Stimulated activated naive CD8-positive, alpha-beta T cell treated with anti-CD3 and anti-CD28 coated beads, Interleukin-15, Interleukin-2, amounts not matched to agents 100 U/mL and 50 U/mL, for 24 hours (primary cell): ENCODE data around the gene DNAJC22.
A peak's percentile ranks its signal among the peaks of the same experiment; 100 is the strongest.
"Not testable (repeated sequence)": the region's sequence is repeated elsewhere in the genome, so short reads cannot be mapped to it uniquely, and the experiment has no call there.

Source experiments
- ATAC-seq: fragments of 150-1000 bp; cut with Tn5 transposase; one replicate; pipeline ENCODE4 v1.10.0; 2021
- DNase-seq: peaks from one replicate; pipeline ENCODE4 v3.0.0; 2021

Gene DNAJC22

DNA sequence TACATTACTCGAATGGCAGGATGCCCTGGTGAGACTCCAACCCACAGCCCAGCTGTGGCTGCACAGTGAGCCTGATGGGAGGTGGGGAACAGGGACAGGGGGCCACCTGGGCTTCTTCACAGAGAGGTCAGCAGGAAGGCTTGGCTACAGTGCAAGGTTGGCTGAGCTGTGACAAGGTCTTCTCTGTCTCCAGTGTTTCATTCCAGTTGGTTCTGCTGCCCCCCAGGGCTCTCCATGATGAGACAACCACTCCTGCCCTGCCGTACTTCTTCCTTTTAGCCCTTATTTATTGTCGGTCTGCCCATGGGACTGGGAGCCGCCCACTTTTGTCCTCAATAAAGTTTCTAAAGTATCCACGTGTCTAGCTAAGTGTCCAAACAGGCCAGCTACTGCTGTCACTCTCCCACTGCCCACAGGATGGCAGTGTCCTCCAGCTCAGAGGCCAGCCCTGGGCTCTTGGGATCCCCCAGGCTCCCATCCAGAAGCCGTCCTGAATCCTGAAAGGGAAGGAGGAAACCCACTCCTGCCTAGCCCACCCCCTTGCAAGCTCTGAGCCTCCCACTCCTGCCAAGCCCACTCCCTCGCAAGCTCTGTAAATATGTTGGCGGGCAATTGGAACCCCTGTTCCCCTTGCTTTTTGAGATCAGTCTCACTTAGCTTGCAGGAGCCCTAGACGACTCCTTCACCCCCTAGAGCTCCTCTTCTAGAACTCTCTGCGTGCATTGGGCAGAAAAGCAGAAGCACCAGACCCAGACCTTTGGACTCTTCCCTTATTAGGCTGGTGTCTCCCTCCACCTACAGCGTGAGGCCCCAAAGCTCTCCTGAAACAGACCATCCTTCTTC is 15.1 kb upstream of the DNAJC22 start:
- no peak for DNase-seq
- no peak for ATAC-seq

DNA sequence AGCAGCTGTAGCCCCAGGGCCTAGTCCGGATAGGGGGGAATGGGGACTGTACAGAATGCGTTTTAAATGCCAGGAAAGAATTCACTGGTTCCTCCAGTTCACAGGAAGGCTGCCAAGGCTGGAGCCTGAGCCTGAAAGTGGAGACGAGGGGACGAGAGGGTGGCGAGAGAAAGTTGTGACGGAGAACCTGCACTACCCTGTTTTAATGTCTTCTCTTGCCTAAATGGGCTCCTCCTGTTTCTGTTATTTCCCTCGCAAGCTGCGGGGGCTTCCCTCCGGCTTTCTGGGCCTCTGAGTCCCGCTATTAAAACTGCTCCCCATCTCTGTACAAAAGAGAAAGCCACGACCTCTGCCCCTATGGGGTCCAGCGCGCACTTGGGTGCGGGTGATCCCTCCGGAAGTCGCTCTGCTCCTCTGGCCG is 14.2 kb upstream of the DNAJC22 start:
- DNase-seq, result no peak
- ATAC-seq, result no peak

DNA sequence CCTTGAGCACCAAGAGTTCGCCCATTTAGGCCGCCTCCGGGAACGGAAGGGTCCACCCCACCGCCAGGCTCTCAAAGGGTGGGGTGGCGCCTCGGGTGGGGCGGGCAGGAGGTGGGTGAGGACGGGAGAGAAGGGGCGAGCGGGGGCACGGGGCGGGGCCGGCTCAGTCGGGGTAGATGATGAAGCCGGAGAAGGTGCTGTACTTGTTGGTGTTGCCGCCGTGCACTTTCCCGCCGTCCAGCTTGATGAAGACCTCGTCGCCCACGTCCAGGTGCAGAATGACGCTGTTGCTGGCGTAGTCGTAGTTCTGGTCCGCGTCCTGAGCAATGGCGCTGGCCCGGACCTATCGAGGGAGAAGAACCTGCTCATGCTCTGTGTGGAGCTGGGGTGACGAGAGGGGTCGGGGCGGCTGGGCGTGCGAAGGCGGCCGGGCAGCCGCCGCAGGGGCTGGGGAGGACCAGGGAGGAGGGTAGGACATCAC is 13.8 kb upstream of the DNAJC22 start:
- DNase-seq, result no peak

DNA sequence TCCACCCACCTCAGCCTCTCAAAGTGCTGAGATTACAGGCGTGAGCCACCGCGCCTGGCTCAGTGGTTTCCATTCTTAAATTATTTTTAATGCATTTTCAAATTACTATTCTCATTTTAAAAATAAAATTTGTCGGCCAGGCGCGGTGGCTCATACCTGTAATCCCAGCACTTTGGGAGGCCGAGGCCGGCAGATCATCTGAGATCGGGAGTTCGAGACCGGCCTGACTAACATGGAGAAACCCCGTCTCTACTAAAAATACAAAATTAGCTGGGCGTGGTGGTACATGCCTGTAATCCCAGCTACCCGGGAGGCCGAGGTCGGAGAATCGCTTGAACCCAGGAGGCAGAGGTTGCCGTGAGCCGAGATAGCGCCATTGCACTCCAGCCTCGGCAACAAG is 12.9 kb upstream of the DNAJC22 start:
- not testable (repeated sequence) for ATAC-seq, DNase-seq

More for the DNA sequence above, 13.8 kb upstream of the DNAJC22 start:
- ATAC-seq, result no peak

DNA sequence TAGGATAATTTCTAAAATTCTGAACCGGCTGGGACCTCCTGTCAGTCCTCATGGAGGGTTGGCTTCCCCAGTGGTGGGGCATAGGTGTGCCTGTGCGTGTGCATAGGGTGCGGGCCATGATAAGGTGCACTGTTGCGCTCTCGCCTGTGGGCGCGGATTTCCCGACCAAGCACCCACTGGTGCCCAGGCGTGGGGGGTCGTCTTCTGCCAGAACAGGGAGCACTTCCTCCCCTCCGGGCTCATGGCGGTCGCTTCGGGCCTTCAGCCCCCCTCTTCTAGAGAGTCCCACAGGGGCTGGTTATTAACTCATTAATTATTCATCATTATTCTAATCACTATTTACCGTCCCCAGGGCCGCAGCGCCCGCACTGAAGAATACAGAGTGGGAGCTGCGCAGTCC is 12.5 kb upstream of the DNAJC22 start:
- ATAC-seq (no peak), DNase-seq (no peak)

DNA sequence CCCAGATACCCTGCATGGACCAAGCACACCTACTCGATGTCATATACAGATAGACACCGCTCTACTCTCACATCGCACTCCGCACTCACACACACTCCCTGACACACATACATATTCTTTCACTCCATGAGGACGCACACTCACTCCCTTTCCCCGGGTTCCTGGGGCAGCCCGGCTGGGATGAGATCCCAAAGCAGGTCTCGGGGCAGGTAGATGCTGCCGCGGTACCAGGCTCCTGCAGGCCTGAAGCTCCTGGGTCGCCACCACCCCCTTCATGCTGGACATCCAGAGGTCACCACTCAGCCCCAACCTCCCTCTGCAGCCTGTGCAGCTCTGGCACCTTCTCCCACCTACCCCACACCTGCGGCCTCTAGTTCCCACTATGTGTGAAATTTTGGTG is 12.0 kb upstream of the DNAJC22 start:
- DNase-seq (no peak), ATAC-seq (no peak)

DNA sequence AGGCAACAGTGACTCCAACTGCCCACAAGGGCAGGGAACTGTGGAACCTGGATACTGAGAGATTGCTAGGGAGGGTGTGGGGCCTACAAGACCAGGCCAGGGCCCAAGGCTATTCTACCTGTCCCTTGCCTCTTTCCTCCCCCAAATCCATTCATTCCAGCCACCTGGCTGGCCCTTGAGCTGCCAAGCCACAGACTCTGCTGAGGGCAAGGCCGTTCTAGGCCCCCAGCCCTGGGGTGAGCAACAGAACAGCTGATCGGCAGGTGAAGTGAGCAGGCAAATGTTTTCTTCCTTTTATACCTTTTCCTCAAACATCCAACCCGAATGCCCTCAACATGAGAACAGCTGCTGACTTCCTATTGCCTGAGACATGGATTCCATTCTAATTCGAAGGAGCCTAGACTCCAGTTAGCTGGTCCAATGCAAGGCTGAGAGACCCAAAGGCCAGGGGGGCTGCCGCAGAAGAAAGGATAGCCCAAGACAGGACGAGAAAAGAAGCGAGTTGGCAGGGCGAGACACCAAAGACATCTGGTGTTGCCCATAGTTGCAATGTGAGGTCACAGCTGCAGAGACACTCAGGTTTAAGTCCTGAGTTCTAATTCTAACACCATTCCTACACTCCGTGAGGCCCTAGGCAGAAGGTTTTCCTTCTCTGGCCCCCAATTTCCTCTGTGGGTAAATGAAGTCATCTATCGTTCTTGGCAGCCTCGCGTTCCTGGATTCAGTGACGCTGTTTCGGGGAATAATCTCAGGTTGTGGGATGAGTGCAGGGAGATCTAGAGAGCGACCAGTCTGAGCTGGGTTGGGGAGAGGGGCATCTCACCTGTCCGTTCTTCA is 11.4 kb upstream of the DNAJC22 start:
- ATAC-seq (no peak), DNase-seq (no peak)

DNA sequence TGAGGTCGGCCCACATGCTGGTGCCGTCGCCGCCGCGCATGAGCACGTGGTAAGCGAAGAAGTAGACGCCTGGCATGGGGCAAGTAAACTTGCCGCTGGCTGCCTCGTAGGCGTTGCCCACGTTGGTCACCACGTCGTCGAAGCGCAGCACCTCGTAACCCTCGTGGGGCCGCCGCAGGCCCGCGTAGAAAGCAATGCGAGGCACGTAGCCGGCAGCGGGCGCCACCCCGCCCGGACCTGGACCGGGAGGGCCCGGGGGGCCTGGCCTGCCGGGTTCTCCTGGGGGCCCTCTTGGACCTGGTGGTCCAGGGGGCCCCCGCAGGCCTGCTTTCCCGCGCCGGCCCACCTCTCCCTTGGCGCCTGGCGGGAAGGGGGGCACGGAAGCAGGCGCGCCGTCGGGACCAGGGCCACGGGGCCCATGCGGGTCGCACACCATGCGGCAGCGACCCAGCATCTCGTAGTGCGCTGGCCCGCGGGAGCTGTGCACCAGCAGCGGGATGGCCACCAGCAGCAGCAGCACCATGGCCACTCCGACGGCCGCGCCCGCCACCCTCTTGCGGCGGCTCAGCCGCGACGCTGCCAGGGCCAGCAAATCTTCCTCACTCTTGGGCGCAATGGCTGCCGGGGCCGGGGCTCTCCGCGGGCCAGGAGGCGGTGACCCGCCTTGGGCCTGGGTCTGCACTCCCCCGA is 10.6 kb upstream of the DNAJC22 start:
- no peak for ATAC-seq

DNA sequence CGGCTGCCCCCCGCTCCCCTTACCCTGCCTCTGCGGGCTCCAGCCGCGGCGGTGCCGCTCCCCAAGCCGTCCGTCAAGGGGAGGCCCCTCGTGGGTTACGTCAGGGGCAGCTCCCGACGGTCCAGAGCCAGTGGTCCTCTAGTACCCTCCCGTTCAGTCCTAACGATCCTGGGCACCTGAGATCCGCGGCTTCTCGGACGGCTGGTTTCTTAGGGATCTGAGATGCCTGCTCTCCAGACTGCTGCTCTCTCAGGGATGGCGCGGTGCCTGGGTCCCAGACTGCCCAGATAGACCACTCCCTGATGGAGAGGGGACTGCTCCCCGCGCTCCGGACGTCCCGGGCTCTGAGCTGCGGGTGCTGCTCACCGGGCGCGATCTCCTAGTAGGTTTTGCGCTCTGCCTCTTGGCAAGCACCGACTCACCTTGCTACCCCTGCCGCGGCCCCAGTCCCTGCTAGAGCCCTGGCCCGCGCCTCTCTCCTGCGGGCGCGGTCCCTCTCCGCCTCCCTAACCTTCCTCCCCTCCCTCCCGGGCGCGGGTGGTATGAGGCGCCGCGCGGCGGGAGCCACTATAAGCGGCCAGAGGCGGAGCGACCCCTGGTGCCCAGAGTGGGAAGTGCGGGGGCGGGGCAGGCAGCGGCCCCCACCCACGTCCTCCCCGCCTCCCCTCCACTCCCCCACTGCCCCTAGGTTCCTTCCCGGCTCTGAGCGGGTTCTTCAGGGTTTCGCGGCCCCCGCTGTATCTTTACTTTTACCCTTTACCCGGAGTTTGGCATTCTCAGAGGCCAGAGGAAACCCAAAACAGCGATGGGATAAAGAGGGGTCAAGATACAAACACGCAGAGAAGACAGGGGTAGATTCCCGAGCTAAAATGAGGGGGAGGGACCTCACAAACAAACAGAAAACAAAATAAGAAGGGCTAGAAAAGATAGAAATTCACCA is 9.8 kb upstream of the DNAJC22 start, which contains the start of gene C1QL4:
TSS of gene C1QL4 (minus strand) at position 544 of the 940 bp plus-strand sequence. CDS start 711 bp downstream, outside the sequence.
- ATAC-seq (peak; percentile 77), DNase-seq (peak; percentile 95)

More for the DNA sequence above, 10.6 kb upstream of the DNAJC22 start:
- no peak for DNase-seq

DNA sequence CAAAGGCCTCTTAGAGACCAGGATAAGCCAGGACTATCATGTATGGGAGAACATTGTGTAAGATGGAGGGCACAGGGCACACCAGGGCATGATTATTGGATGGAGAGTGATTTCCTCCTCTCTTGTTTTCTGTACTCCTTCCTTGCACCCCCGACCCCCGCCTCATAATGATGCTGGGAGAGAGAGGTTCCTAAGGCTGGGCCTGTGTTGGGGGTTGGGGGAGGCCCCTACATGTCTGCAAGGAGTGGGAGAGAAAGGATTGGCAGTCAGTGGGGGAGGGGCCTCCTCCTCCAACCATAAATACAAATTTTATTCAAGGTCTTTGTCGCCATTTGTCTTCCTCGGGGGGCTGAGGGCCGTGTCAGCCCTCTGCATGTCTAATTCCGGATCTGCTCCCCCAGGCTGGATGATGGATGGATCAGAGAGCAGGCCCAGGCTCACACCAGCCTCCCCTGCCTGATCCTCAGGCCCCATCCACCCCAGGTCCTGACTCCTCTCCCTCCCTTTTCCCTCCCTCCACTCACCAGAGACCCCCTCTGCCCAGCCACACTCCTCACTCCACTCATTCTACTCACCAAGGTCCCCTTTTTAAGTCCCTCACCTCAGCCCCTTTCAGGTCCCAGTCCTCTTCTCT is 7.7 kb upstream of the DNAJC22 start:
- DNase-seq (no peak), ATAC-seq (no peak)

DNA sequence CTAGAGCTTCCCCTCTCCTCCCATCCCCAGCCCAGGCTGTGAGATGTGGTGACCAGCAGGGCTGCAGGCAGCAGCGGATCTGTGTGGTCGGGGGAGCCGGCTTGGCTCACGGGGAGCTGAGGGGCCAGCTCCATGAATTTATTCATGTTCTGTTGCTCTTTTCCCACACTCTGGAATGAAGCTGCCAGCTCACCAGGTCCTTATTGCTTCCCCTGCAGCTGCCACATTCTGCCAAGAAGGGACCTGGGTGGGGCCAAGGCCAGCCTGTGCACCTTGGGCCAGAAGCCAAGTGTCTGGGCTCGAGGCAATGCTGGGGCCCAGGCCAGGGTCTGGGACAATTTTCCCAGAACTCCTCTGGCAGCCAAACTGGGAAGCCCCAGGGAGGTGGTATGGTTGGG is 7.2 kb upstream of the DNAJC22 start:
- ATAC-seq (no peak), DNase-seq (no peak)

DNA sequence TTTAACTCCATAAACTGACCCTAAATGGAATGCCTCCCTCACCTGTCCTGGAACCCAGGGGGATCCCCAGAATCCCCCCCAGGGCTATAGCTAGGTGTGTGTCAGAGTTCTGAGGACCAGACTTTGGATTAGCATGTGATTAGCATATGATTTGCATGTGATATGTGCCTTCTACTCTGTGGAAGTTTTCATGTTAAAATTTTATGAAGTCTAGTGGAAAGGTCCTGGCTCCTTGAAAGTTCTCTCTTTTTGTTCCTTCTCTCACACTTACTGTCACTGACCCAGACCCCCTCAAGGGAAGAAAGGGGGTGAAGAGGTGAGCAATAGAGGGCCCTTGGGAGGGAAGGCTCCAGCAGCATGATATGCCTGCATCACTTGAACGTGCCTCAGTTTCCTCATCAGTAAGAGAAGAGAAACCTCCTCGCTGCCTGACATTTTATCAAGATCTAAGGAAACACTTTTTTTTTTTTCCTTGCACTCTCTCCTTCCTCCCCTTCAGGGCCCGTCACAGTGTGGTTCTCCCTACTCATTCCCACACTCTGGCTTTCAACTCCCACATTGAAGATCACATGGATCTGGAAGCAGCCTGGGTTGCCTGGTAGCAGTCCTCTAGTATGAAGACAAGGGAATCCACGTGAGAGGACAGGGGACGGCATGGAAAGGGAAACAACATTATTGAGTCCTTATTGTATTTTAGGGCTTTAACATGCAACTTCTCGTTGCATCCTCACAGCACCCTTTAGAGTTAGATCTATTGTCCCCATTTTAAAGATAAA is 6.4 kb upstream of the DNAJC22 start:
- ATAC-seq (no peak), DNase-seq (no peak)

DNA sequence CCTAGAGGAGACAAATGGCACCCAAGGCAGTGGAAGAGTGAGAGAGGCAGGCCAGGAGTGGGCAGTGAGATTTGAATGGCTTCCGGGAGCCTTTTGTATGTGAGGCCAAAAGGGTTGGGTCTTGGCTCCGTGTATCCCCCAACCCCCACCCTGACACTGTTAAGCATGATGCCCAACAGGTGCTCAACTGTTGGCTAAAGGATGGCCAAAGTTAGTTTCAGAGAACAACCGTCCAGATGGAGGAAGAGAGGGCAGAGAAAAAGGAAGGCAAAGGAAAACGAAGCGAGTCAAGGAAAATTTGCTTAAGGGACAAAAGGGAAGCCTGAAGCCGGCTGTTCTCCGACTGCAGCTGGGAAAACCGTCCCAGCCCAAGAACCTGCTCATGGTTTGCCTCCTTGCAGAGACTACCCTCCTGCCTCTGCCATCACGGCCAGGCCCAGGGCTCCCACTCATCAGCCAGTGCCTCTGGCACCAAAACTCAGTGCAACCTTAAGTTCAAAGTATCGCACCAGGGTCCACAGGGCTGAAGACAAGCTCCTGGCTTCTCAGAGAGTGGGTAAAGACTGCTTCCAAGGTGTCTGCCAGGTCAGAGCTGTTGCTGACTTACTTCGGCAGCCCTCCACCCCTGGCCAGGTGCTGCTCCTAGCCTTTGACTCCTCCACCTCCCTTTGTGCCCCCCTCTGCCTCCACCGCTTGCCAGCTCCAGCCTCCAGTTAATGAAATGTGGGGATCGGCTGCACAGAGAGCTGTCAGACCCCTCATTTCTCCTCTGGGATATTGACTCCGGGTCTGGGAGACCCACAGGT is 5.5 kb upstream of the DNAJC22 start:
- DNase-seq (no peak), ATAC-seq (no peak)

DNA sequence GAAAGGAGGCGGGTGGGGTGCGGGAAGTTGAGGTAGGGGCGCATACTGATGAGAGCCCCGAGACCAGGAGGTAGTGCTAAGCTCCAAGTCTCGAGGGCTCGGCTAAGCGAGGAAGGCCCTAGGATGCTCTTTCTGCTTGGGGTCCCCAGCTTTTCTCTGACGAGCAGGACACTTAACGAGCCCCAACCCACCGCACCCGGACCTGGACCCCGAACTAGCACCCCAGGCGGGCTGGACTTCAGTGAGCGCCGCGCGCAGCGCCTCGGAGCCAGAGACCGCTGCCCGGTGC is 5.0 kb upstream of the DNAJC22 start:
- DNase-seq, result no peak
- no peak for ATAC-seq

DNA sequence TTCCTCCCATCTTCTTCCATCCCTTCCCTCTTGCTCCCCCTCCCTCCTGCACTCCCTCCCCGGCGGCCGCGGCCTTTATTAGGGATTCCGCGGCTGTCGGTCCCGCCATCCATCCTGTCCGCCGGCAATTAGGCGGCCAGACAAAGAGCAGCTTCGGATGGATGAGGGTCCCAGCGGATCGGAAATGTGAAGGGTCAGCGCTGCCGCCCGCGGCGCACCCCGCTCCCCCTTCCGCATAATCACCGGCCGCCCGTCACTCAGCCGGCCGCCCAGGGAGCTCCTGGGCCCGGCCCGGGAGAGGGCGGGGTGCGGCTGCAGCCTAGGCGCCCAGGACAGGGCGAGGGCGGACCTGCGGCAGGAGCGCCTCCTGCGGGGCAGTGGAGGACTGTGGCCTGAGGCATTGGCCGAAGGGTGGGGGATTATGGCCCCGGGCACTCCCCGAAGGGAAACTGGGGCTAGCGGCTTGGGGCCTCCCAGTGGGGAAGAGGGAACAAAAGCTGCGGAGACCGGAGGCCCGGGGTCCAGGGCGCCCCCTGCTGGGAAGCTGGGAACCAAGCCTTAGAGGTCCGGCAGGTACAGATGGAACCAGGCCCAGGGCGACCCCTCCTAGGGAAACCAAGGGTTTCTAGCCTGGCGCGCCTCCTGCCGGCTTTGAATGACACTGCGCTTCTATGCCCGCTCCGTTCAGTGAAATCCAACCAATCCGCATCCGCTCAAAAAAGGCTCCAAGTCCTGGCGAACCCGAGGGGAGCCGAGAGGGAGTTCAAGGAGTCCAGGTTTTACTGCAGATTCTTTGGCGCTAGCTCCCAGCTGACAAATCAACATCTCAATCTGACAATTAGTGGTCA is 4.4 kb upstream of the DNAJC22 start:
- ATAC-seq, result peak; percentile 84
- DNase-seq, result peak; percentile 92

DNA sequence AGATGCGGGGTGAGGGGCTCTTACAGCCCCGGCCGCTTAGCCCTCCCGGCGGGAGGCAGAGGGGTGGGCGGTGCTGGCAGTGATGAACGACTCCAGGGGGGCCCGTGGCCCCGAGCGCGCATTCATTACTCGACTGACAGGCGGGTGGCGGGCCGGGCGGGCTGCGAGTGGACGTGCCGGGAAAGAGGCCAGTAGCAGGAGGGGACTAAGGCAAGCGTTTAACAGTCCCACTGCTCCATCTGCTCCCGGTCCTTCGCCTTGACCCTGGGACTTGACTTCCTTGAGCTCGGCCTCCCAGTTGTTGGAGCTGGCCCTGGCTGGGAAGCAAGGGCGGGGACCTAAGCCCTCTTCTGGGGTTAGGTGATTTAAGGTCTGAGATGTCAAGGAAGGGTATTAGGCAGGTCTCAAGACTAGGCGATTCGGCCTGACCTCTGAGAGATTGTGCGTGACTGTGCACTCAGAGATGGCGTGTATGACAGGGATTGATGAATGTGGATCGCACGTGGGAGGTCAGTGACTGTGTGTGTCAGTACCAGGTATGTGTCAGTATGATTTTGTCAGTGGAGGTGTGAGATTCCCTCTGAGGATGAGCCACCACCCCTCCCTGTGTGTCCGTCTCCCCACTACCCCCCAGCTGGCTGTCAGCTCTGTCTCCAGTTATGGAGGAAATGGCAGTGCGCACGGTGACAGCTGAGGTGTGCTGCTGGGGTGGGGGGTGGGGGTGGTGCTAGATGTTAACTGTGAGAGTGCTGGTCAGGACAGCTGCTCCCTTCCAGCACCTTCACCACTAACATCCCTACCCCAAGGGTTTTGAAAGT is 3.6 kb upstream of the DNAJC22 start:
- DNase-seq, result peak; percentile 38
- ATAC-seq, result peak; percentile 45

DNA sequence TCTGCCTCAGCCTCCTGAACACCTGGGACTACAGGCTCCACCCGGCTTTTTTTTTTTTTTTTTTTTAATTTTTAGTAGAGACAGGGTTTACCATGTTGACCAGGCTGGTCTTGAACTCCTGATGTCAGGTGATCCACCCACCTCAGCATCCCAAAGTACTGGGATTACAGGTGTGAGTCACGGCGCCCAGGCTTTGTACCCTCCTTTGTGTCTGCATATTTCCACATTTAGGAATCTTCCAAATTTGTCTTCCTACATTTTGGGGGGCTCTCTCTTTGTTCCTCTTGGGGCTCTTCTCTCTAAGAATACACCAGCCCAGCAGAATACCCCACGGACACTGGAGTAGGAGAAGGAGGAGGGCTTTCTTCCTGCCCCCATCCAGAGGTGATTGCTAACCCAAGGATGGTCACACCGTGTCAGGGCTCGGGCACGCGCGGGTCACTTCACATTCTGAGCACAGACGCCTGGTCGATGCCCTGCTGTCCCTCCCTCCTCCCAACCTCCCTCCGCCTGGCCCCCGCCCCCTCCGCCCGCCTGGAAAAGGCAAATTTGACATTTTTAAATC is 2.1 kb upstream of the DNAJC22 start:
- ATAC-seq (no peak), DNase-seq (no peak)
